Measurements from ENCODE around the gene KRT73.
A peak's percentile ranks its signal among the peaks of the same experiment; 100 is the strongest.
"Not testable (repeated sequence)": the region's sequence is repeated elsewhere in the genome, so short reads cannot be mapped to it uniquely, and the experiment has no call there.

Gene KRT73

DNA sequence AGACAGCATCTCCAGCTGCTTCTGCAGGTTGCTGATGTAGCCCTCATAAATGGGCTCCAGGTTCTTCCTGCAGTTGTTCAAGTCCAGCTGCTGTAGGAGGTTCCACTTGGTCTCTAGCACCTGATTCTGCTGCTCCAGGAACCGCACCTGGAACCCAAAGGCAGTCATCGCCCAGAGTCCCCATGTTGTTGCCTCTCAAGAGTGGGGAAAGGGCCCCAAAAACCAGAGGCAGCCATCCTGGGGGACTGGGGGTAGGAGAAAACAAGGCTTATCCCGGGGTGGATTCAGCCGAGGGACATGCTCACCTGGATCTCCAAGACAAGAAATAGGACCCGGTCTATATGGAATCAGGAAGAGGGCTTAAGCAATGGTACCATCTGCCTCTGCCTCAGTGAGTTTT lies 19.4 kb downstream of the KRT73 start:
- DNase-seq, result no peak

GRCh38 chr12:52594237-52594636 lies 24.1 kb downstream of the KRT73 start:
- DNase-seq, result not testable (repeated sequence)

DNA sequence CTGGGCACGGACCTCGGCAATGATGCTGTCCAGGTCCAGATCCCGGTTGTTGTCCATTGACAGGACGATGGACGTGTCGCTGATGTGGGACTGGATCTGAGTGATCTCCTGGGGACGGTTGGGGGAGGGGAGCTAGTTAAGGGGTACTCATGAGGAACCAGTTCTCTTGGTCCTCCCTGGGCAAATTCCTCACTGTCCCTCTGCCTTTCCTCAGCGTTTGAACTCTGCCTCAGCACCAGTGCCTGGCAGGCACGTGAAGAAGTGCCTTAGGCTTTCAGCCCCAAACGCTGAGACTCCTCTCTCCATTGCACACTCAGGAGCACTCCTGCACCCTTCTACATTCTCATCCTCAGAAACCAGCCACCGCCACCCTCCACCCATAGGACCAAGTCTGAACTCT lies 26.8 kb downstream of the KRT73 start:
- DNase-seq, result no peak

GRCh38 chr12:52590021-52590420 lies 28.3 kb downstream of the KRT73 start:
- DNase-seq, result no peak

- no peak for DNase-seq
Measured at GRCh38 chr12:52587563-52587962, 30.8 kb downstream of the KRT73 start.

- DNase-seq, result no peak
Measured at GRCh38 chr12:52585946-52586345, 32.4 kb downstream of the KRT73 start.

GRCh38 chr12:52585066-52585465 lies 33.3 kb downstream of the KRT73 start:
- no peak for DNase-seq

GRCh38 chr12:52584156-52584682 lies 34.1 kb downstream of the KRT73 start:
- no peak for DNase-seq

DNA sequence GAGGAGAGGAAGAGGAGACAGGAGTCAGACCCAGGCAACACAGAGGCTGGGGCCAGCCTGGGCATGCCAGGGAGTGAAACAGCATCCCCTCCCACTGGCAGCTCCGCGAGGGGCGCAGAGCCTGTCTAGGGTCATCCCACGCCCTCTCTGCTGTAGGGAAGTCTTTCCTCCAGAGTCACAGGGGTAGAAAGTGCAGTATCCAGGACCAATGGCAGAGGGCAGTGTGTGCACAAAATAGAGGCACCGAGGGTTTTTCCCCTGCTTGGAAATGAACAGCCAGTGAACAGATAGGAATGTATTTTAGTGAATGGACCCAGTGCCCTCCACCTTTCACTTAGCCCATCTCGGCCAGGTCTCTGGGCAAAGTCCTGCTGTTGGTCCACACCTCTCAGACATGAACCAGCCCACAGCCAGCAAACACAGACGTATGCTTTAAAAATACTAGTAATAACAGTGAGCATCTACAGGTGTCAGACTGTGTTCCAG lies 35.3 kb downstream of the KRT73 start:
- peak; percentile 47 for DNase-seq

- no peak for DNase-seq
Measured at GRCh38 chr12:52582486-52582885, 35.9 kb downstream of the KRT73 start.

- no peak for DNase-seq
Measured at GRCh38 chr12:52581481-52581880, 36.9 kb downstream of the KRT73 start.

GRCh38 chr12:52581066-52581465 lies 37.3 kb downstream of the KRT73 start:
- no peak for DNase-seq

- DNase-seq, result no peak
Measured at GRCh38 chr12:52580496-52580895, 37.9 kb downstream of the KRT73 start.

GRCh38 chr12:52579468-52580465 lies 38.6 kb downstream of the KRT73 start:
- no peak for DNase-seq

DNA sequence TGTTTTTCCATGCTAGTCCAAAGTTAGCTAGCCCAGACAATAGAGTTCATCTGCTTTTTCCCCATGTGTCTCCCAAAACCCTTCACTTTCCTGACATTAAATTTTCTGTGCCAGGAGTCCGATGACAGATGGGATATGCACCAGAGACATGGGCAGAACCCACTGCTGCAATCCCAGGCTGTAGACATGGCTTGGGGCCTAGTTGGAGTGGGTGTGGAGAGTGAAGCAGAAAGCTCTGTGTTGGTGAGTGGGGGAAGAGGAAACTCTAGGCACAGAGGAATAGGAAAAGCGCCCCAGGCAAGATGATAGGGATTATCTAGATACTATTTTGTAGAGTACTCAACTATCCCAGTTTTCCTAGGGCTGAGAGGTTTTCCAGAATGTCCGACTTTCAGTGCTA lies 39.9 kb downstream of the KRT73 start:
- no peak for DNase-seq

DNA sequence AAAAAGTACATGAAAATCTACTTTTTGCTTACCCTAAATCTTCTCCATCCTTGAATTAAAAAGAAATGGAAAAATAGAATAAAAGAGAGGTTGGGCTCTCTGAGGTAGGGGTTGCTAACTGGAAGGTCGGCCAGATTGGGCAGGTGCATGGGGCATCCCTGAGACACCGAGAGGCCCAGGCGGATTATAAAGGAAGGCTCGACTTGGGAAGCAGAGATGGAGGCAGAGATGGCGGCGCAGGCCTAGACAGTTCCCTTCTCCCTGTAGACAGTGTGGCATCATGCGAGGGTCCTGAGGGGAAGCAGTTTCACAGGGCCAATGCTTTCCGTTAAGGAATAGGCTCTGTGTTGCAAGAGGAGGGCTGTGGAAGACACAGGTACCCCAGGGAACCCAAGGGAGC lies 41.0 kb downstream of the KRT73 start:
- no peak for DNase-seq

DNA sequence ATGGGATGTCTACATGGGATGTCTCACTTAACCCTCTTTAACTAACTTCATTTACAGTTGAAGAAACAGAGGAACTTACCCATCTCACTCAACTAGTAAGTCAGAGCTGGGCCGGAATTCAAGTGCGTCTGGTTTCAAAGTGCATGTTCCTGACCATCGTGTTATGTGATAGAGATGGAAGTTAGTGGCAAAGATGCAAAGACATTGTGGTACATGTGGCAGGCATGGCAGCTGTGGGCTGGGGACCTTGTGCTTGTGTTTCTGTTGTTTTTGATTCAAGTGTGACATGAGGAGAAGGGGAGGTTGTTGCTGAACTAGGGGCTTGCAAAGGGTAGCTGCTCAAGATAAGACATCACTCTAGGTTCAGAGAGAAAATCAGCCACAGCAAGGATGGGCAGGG lies 42.4 kb downstream of the KRT73 start:
- no peak for DNase-seq

DNA sequence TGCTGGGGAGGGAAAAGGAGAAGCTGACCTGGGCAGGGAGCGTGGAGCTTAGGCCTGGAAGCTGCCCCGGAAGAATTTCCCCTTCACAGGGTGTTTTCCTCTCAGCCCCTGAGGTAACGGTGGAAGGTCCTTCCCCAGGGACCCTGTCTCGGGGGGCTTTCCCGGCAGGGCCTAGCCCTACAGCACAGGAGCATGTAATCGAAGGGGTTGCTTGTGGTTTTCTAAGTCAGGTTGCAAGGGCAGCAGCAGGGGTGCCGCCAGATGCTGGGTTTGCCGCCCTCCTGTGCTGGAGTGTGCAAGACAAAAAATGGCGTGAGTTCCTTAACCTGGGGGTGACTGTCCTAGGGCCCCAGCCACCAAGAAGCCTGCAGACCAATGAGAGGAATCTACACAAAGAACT lies 43.1 kb downstream of the KRT73 start:
- no peak for DNase-seq

GRCh38 chr12:52573743-52574142 lies 44.6 kb downstream of the KRT73 start, which contains the start of gene KRT74:
KRT74 (minus strand) TSS chr12:52573843; CDS start chr12:52573777, 66 bp downstream.
- no peak for DNase-seq

GRCh38 chr12:52573306-52573705 lies 45.1 kb downstream of the KRT73 start:
- DNase-seq, result no peak

DNA sequence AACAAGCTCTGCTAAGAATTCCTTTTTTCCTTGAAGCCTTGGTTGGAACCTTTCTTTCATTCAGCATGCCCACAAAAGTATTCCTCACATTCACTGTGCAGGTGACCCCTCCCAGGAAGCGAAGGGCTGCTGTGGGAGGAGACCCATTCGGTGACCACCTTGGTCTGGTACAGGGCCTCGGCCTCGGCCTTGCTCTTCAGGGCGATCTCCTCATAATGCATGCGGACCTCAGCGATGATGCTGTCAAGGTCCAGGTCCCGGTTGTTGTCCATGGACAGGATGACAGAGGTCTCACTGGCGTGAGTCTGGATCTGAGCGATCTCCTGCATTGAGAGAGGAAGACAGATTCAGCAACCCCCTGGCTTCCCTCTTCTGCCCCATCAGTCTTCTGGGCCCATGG lies 47.8 kb downstream of the KRT73 start:
- DNase-seq, result no peak

GRCh38 chr12:52568111-52568510 lies 50.2 kb downstream of the KRT73 start:
- no peak for DNase-seq

- DNase-seq, result no peak
Measured at GRCh38 chr12:52566847-52567291, 51.5 kb downstream of the KRT73 start.

DNA sequence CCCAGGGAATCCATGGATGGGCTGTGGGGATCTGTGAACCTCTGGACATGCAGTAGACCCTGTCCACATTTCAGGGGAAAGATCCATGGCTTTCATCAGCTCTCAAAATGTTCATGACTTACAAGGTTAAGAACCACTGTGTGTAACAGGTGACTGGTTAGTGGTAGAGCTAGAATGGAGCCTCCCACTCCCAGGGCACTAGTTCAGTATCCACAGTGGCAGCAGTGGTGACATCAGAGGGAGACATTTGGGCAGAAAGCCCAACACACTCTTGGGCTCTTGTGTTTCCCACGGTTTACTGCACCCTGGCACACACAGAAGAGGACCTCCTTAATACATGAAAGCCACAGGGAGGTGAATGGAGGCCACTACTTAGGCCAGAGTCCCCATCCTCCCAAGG lies 53.8 kb downstream of the KRT73 start:
- DNase-seq, result peak; percentile 21
